Central memory CD4-positive, alpha-beta T cell (primary cell): ENCODE results near the gene FAM83F.

ENCODE experiments used
- DNase-seq: peaks from one replicate; pipeline ENCODE4 v3.0.0; 2022

FAM83F gene

GRCh38 chr22:40076702-40077645 is 82.2 kb downstream of the FAM83F start:
- no peak for DNase-seq

DNA sequence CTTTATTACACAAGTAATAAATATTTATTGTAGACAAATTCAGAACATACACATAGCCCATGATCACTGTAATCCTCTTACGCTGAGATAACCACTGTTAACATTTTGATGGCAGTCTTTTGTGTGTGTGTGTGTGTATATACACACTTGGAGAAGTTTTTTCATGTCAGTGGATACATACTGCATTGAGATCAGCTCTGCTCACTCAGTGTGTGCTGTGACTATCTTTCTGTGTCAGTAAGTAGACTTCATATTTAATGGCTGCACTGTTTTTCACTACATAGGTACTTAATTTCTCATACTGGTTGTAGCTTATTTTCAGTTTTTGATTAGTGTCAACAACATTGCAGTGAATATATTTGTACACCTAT is 82.9 kb downstream of the FAM83F start:
- DNase-seq = no peak

GRCh38 chr22:40081662-40082061 is 86.9 kb downstream of the FAM83F start:
- no peak for DNase-seq

DNA sequence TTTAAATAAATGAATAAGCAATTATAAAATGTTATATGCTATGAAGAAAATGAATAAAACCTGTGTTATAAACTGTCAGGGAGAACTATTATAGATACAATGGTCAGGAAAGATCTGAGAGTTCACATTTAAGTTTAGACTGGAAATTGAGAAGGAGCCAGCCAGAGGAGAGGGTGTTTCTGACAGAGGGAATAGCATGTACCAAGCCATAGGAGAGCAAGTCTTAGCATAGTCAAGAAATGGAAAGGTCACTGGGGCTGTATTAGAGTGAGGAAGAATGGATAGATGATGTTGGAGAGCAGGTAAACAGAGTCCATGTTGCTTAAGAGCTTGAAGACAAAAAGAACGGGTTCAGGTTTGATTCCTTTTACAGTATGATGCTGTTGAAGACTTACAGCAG is 87.4 kb downstream of the FAM83F start:
- no peak for DNase-seq

DNA sequence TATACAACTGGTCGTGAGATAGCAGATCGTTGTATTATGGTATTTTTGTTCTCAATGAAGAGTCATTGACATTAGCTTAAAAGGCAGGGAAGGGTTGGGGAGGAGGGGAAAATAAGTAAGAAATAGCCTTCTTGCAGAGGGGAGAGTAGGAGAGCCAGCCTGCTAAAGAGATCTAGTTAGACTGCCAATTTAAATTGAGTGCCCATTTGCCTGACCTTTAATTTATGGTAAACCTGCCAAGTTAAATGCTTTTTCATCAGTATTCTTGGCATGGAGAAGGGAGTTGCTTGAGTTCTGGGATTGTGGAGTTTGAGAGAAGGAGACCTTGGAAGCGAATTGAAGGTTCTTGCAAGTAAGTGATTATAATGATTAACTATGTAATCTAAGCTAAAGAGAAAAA is 89.0 kb downstream of the FAM83F start:
- no peak for DNase-seq

GRCh38 chr22:40084246-40084645 is 89.5 kb downstream of the FAM83F start:
- no peak for DNase-seq

DNA sequence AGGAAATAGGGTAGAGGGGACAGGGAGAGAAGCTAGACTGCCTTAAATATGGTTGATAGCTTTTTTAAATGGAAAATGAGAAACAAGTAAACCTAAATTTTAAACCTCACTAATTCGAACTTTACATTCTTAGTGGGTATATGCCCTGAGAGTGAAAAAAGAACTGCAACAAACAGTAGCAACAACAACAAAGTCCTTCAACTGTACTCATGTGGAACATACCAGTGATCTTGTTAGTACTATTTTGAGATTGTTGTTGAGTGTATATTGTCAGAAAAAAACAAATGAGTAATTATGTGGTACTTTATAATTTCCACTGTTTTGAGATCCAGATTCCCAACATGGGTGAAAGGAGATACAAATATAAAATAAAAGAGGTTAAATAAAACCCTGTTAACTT is 94.1 kb downstream of the FAM83F start:
- DNase-seq = no peak
